HepG2 (cell line): ENCODE results near the gene WNT10A. TPM values are rescaled to one million over a fixed set of nuclear protein-coding genes. Genes with fewer than 3 reads are reported as not detected.

Experiments used
- ATAC-seq: fragments of 200-7000 bp; cut with Tn5 transposase; 3 replicates; pipeline ENCODE4 v1.9.1; 2020; ENCODE audit warnings: mild to moderate bottlenecking, moderate library complexity
- BruUV-seq: library from RNA; stranded (reverse); fragments of 400-500 nt; replicated peaks from 2 replicates; lab custom pipeline; 2021; lab: Mats Ljungman, UMichigan
- CTCF ChIA-PET: fragments of 300-600 bp; formaldehyde crosslinking; extraction: SDS; loops from one replicate; lab custom pipeline; 2021; ENCODE audit warnings: low total read pairs, inconsistent platforms, low intra/inter-chr PET ratio; lab: Yijun Ruan, JAX
- POLR2A ChIA-PET: fragments of 350-600 bp; sonication (Branson Sonifier 250); formaldehyde crosslinking; loops from one replicate; lab custom pipeline; 2020; ENCODE audit warnings: antibody characterized with exemption, inconsistent platforms; lab: Yijun Ruan, JAX
- DNase-seq: peaks from one replicate; pipeline ENCODE4 v3.0.0-alpha.2; 2015; ENCODE audit warnings: low spot score
- FAIRE-seq: peaks from 3 replicates; lab custom pipeline; 2011; peaks lifted over from hg19 to GRCh38; lab: Jason Lieb, UNC
- H2AFZ ChIP-seq: one replicate; pipeline ENCODE4 v1.6.1; 2011; ENCODE audit warnings: low read length, inconsistent platforms
- H3K27ac ChIP-seq: fragments of 300-600 bp; 3 replicates; pipeline ENCODE4 v1.8.0; 2011; ENCODE audit warnings: mixed run types, mild to moderate bottlenecking, mixed read lengths, low read length, inconsistent platforms; ENCODE audit not compliant: insufficient read depth; ENCODE audit errors: extremely low read length
- H3K27me3 ChIP-seq, 2 experiments: fragments of 200-600 bp in 1 of 2; 2 replicates in 1 of 2; 3 replicates in 1 of 2; pipeline versions ENCODE4 v1.6.0 to v1.8.0; 2011; ENCODE audit warnings: low read length in 2 of 2, mild to moderate bottlenecking in 2 of 2, moderate library complexity in 2 of 2, inconsistent platforms in 1 of 2; ENCODE audit not compliant: insufficient read depth in 2 of 2, control insufficient read depth in 1 of 2
- H3K36me3 ChIP-seq, 2 experiments: fragments of 200-600 bp in 1 of 2; replicated peaks in 1 of 2; 2 replicates in 1 of 2; 3 replicates in 1 of 2; pipeline versions ENCODE4 v1.5.1 to v1.8.0; 2011; ENCODE audit warnings: low read length in 2 of 2, inconsistent platforms in 1 of 2; ENCODE audit not compliant: insufficient read depth in 2 of 2, control insufficient read depth in 1 of 2
- H3K4me1 ChIP-seq: 2 replicates; pipeline ENCODE4 v1.5.1; 2012; ENCODE audit warnings: low read length, inconsistent platforms; ENCODE audit not compliant: insufficient read depth
- H3K4me2 ChIP-seq: 2 replicates; pipeline ENCODE4 v1.6.0; 2011; ENCODE audit warnings: low read depth, low read length, inconsistent platforms
- H3K4me3 ChIP-seq, 3 experiments: fragments of 200-600 bp in 1 of 3; sonication (generic), shearing (Covaris generic) in 1 of 3; replicated peaks in 1 of 3; 2 replicates each; pipeline ENCODE4 v1.5.1; 2011 to 2016; ENCODE audit warnings: low read length in 3 of 3, inconsistent platforms in 2 of 3, low read depth in 2 of 3, mild to moderate bottlenecking in 2 of 3, control low read depth in 1 of 3, mixed read lengths in 1 of 3; ENCODE audit not compliant: insufficient read depth in 1 of 3
- H3K79me2 ChIP-seq: one replicate; pipeline ENCODE4 v1.6.1; 2011; ENCODE audit warnings: low read length, inconsistent platforms; ENCODE audit not compliant: insufficient read depth
- H3K9ac ChIP-seq: 2 replicates; pipeline ENCODE4 v1.6.0; 2011; ENCODE audit warnings: mild to moderate bottlenecking, low read depth, low read length, inconsistent platforms; ENCODE audit not compliant: insufficient read depth
- H3K9me3 ChIP-seq: 2 replicates; pipeline ENCODE4 v1.5.1; 2012; ENCODE audit warnings: mild to moderate bottlenecking, low read length
- H4K20me1 ChIP-seq: 2 replicates; pipeline ENCODE4 v1.6.0; 2011; ENCODE audit warnings: inconsistent platforms, mild to moderate bottlenecking, low read length, moderate library complexity; ENCODE audit not compliant: insufficient read depth
- BHLHE40 ChIP-seq: IDR thresholded peaks from 2 replicates; pipeline ENCODE4 v1.6.1; 2011; ENCODE audit warnings: low read length, improper control_type of control experiment
- ELF3 ChIP-seq: IDR thresholded peaks from 2 replicates; pipeline ENCODE4 v1.6.1; 2016; ENCODE audit warnings: missing genetic modification reagents, missing compliant biosample characterization
- FIP1L1 ChIP-seq: fragments of 200-400 bp; formaldehyde crosslinking; IDR thresholded peaks from 2 replicates; pipeline ENCODE4 v1.6.1; 2018; ENCODE audit warnings: low read depth, mild to moderate bottlenecking, low read length, moderate library complexity, borderline replicate concordance; ENCODE audit not compliant: insufficient read depth
- FOSL1 ChIP-seq: sonication (generic); formaldehyde crosslinking; IDR thresholded peaks from 2 replicates; pipeline ENCODE4 v1.9.0; 2021; ENCODE audit warnings: missing genetic modification reagents, borderline replicate concordance
- LCORL ChIP-seq, 2 experiments: fragments of 450-650 bp in 1 of 2; sonication (generic) in 1 of 2; formaldehyde crosslinking in 1 of 2; IDR thresholded peaks; 2 replicates each; pipeline versions ENCODE4 v1.5.0 to v1.6.1; 2017 to 2020; ENCODE audit warnings: antibody characterized with exemption in 1 of 2, missing genetic modification reagents in 1 of 2
- MAFF ChIP-seq: IDR thresholded peaks from 2 replicates; pipeline ENCODE4 v1.6.1; 2011; ENCODE audit warnings: low read depth, low read length, improper control_type of control experiment
- MAFK ChIP-seq, 2 experiments: IDR thresholded peaks in 1 of 2; conservative IDR thresholded peaks in 1 of 2; 2 replicates each; pipeline ENCODE4 v1.6.1; 2011; ENCODE audit warnings: improper control_type of control experiment in 2 of 2, low read length in 2 of 2
- MED8 ChIP-seq: sonication (generic); formaldehyde crosslinking; IDR thresholded peaks from 2 replicates; pipeline ENCODE4 v1.8.1; 2023; ENCODE audit warnings: mild to moderate bottlenecking, missing genetic modification reagents; ENCODE audit not compliant: insufficient replicate concordance
- MEF2D ChIP-seq: sonication (generic); formaldehyde crosslinking; IDR thresholded peaks from 2 replicates; pipeline ENCODE4 v1.5.1; 2020; ENCODE audit warnings: mild to moderate bottlenecking, missing genetic modification reagents
- MTA3 ChIP-seq: sonication (generic); formaldehyde crosslinking; IDR thresholded peaks from 2 replicates; pipeline ENCODE4 v1.4.0; 2020; ENCODE audit warnings: missing genetic modification reagents
- SP4 ChIP-seq: sonication (generic); formaldehyde crosslinking; IDR thresholded peaks from 2 replicates; pipeline ENCODE4 v1.8.1; 2023; ENCODE audit warnings: mild to moderate bottlenecking, missing genetic modification reagents
- WGBS: methylation state at CpG from one replicate; pipeline ENCODE4 v1.1.6; 2017; ENCODE audit warnings: low lambda C conversion rate; 5-methylcytosine and 5-hydroxymethylcytosine counted together
- in situ Hi-C: cut with HindIII; loops from 2 replicates; pipeline ENCODE4 v1.10.0; 2017; ENCODE audit warnings: low pct_unique_long_range_greater_than_20kb; ENCODE audit not compliant: extremely low pct_ligation_motif_present
- intact Hi-C: fragments of 100-400 bp; cut with micrococcal nuclease; formaldehyde crosslinking; loops from one replicate; pipeline ENCODE4 v1.10.0; 2022; ENCODE audit not compliant: unreplicated experiment
- polyA plus RNA-seq, 8 experiments: library from polyadenylated mRNA; depleted of rRNA in 3 of 8; stranded (reverse) in 7 of 8; unstranded in 1 of 8; fragments of >200 nt; fragmentation: Illumina TruSeq in 4 of 8; extraction: Trizol in 4 of 8; gene quantifications; 2 replicates each; pipeline versions ENCODE4 v1.2.1 to v1.2.3, GENCODE V29; 2011 to 2016; ENCODE audit warnings: low read depth in 4 of 8, missing spikeins in 1 of 8, mixed read lengths in 1 of 8; ENCODE audit not compliant: insufficient read depth in 1 of 8
- total RNA-seq, 5 experiments: library from RNA; depleted of rRNA; stranded (reverse); fragments of >200 nt; fragmentation: Illumina TruSeq; extraction: Trizol; gene quantifications; 2 replicates each; pipeline ENCODE4 v1.2.3, GENCODE V29; 2016; ENCODE audit warnings: low read depth in 1 of 5
- TF ChIP-seq, protein P1 (sequence below): fragments of 450-650 bp; IDR thresholded peaks from 2 replicates; pipeline ENCODE4 v1.6.1; 2016
- TF ChIP-seq, protein P2 (sequence below): sonication (generic); formaldehyde crosslinking; IDR thresholded peaks from 2 replicates; pipeline ENCODE4 v1.4.0; 2020; ENCODE audit warnings: missing genetic modification reagents
- TF ChIP-seq, protein P3 (sequence below): sonication (generic); formaldehyde crosslinking; IDR thresholded peaks from 2 replicates; pipeline ENCODE4 v1.5.0; 2020; ENCODE audit warnings: mild to moderate bottlenecking, low read depth, missing genetic modification reagents, borderline replicate concordance
- TF ChIP-seq, protein P4 (sequence below): sonication (generic); formaldehyde crosslinking; IDR thresholded peaks from 2 replicates; pipeline ENCODE4; 2020; ENCODE audit warnings: missing genetic modification reagents, mild to moderate bottlenecking, borderline replicate concordance
- TF ChIP-seq, protein P5 (sequence below): sonication (generic); formaldehyde crosslinking; IDR thresholded peaks from 2 replicates; pipeline ENCODE4 v1.4.0; 2020; ENCODE audit warnings: mild to moderate bottlenecking, missing genetic modification reagents

Gene WNT10A
- total and polyA plus RNA-seq, 2 of the 13 experiments (the other 11 are each of a cell fraction or from before 2014, with no cell fraction given), result 0.03 TPM; not detected in 1

DNA sequence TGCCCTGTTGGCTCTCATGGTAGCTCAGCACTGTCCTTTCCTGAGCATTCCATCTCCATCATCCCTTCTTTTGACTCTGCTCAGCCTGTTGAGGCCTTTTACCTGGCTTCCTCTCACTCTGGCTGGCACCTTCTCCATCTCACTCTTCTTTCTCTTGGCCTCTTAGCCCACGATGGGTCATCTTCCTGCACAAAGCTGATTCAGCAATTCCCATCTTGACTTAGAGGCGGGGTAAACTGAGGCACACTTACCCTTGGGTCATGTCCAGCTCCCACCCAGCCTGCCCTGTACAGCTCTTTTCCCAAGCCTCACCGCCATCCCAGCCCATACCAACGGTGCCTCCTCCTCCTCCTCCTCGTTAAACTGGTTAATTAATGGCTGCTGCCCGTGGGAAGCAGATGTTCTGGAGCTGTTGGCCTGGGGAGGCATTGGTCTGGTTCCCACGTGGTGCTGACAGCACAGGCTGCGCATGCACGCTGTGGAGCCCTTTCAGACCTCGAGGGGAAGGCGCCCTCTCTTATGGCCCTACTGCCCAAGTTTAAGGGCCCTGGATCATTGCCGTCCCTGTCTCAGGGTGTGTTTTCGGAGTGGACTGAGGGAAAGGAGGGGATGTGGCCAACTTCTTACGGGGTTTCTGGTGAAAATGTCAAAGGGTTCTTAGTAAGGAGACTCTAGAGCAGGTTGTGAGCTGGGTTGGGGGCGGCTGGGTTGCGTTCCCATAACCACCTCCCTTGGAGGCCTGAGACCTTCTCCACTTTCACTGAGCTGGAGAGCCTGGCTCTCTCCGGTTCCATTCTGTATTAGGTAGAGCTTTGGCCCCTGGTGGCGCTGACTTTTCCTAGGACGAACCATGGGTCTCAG, 10.9 kb downstream of the WNT10A start:
- H3K9ac ChIP-seq, result no peak overlapping the region
- CTCF ChIA-PET, result no interaction called here
- peaks cover 31% of the 10 kb centered on the region for H3K4me1 ChIP-seq
- no peak overlapping the region for H2AFZ ChIP-seq
- intact Hi-C loops, result loop anchor here (1.0 kb wide), 1 partner anchor 49 kb away; no protein-coding TSS in a partner anchor
- H3K9me3 ChIP-seq, result no peaks in the 10 kb centered on the region
- FAIRE-seq (no peak), DNase-seq (no peak)
- H3K4me3 ChIP-seq, result no peak overlapping the region
- TF ChIP-seq, protein P1, sequence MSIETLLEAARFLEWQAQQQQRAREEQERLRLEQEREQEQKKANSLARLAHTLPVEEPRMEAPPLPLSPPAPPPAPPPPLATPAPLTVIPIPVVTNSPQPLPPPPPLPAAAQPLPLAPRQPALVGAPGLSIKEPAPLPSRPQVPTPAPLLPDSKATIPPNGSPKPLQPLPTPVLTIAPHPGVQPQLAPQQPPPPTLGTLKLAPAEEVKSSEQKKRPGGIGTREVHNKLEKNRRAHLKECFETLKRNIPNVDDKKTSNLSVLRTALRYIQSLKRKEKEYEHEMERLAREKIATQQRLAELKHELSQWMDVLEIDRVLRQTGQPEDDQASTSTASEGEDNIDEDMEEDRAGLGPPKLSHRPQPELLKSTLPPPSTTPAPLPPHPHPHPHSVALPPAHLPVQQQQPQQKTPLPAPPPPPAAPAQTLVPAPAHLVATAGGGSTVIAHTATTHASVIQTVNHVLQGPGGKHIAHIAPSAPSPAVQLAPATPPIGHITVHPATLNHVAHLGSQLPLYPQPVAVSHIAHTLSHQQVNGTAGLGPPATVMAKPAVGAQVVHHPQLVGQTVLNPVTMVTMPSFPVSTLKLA, result peak; percentile 66
- TF ChIP-seq ELF3 (no peak), MED8 (CRISPR knock-in tag) (no peak), LCORL (IDR thresholded peaks at IDR 0.05) (no peak), LCORL (CRISPR knock-in tag; IDR thresholded peaks at IDR 0.05) (no peak), MTA3 (CRISPR knock-in tag) (no peak), FIP1L1 (no peak), MAFK (conservative IDR thresholded peaks at IDR 0.05 in 1 of 2, IDR thresholded peaks at IDR 0.05 in 1 of 2; ENCODE audit: low read length in 2 of 2) (peak; percentile 89 to 95), SP4 (CRISPR knock-in tag) (no peak), MAFF (peak; percentile 83), FOSL1 (CRISPR knock-in tag) (no peak), MEF2D (no peak), BHLHE40 (no peak)
- TF ChIP-seq, protein P2, sequence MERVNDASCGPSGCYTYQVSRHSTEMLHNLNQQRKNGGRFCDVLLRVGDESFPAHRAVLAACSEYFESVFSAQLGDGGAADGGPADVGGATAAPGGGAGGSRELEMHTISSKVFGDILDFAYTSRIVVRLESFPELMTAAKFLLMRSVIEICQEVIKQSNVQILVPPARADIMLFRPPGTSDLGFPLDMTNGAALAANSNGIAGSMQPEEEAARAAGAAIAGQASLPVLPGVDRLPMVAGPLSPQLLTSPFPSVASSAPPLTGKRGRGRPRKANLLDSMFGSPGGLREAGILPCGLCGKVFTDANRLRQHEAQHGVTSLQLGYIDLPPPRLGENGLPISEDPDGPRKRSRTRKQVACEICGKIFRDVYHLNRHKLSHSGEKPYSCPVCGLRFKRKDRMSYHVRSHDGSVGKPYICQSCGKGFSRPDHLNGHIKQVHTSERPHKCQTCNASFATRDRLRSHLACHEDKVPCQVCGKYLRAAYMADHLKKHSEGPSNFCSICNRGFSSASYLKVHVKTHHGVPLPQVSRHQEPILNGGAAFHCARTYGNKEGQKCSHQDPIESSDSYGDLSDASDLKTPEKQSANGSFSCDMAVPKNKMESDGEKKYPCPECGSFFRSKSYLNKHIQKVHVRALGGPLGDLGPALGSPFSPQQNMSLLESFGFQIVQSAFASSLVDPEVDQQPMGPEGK, result no peak
- TF ChIP-seq, protein P3, sequence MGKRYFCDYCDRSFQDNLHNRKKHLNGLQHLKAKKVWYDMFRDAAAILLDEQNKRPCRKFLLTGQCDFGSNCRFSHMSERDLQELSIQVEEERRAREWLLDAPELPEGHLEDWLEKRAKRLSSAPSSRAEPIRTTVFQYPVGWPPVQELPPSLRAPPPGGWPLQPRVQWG (CRISPR knock-in tag), result no peak
- TF ChIP-seq, protein P4, sequence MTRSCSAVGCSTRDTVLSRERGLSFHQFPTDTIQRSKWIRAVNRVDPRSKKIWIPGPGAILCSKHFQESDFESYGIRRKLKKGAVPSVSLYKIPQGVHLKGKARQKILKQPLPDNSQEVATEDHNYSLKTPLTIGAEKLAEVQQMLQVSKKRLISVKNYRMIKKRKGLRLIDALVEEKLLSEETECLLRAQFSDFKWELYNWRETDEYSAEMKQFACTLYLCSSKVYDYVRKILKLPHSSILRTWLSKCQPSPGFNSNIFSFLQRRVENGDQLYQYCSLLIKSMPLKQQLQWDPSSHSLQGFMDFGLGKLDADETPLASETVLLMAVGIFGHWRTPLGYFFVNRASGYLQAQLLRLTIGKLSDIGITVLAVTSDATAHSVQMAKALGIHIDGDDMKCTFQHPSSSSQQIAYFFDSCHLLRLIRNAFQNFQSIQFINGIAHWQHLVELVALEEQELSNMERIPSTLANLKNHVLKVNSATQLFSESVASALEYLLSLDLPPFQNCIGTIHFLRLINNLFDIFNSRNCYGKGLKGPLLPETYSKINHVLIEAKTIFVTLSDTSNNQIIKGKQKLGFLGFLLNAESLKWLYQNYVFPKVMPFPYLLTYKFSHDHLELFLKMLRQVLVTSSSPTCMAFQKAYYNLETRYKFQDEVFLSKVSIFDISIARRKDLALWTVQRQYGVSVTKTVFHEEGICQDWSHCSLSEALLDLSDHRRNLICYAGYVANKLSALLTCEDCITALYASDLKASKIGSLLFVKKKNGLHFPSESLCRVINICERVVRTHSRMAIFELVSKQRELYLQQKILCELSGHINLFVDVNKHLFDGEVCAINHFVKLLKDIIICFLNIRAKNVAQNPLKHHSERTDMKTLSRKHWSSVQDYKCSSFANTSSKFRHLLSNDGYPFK (CRISPR knock-in tag), result no peak
- TF ChIP-seq, protein P5, sequence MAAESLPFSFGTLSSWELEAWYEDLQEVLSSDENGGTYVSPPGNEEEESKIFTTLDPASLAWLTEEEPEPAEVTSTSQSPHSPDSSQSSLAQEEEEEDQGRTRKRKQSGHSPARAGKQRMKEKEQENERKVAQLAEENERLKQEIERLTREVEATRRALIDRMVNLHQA (CRISPR knock-in tag), result no peak
- TF ChIP-seq, all 625 proteins: peak for 3
- no peaks in the 10 kb centered on the region; the same call in 1 of the 2 replicates for H4K20me1 ChIP-seq
- in situ Hi-C loops, result no loop called here
- WGBS, result 32% methylated on average over 19 of the region's 19 CpGs
- H3K27ac ChIP-seq, result no peak overlapping the region
- no TSS peak for BruUV-seq
- H3K36me3 ChIP-seq, result no peaks in the 10 kb centered on the region
- POLR2A ChIA-PET, result interaction anchor here (0.7 kb wide), 1 partner anchor 184 kb away, joined by 3 read pairs; no protein-coding TSS in a partner anchor
- no peak overlapping the region for H3K4me2 ChIP-seq
- H3K79me2 ChIP-seq, result no peaks in the 10 kb centered on the region
- H3K27me3 ChIP-seq, result peaks cover 30 to 87% of the 10 kb centered on the region in 2 experiments; a peak in 4 of 5 replicates
- ATAC-seq, result peak; percentile 13
